ENCODE measurements around the gene LRCOL1.

LRCOL1 gene

DNA sequence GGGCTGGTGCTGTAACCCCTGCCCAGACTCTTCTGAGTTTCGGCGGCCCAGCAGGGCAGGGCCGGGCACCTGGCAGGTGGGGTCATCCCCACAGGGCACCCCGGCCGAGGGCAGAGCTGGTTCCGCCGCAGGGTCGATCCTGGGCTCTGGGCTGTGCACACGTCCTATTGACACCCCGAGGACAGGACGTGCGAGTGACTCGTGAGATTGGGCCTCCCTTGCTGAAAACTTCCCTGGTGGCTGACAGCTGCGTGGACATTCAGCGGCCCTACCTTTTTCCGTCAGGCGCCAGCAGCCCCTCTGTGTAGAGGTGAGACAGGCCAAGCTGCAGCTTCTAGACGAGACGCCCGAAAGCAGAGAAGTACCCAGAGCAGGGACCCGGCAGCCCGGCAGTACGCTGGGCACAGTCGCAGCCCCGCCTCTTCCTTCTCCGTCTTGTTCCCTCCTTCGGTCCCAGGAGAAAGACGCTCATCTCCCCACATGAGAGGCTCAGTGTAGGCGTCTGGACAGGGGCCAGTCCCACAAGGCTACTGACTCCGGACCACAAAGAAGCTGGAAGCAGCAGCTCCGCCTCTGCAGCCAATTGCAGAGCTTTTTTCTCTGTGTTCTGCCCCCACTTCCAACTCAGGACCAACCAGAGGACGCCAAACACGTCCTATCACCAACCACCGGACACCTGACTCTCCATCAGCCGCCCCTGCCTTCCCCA lies at the start of gene LRCOL1:
LRCOL1 (minus strand) TSS at position 532 of the 709 bp plus-strand sequence. CDS start 4,331 bp downstream, outside the sequence.
- DNase-seq (ENCODE audit: low spot score) = peak; percentile 30

DNA sequence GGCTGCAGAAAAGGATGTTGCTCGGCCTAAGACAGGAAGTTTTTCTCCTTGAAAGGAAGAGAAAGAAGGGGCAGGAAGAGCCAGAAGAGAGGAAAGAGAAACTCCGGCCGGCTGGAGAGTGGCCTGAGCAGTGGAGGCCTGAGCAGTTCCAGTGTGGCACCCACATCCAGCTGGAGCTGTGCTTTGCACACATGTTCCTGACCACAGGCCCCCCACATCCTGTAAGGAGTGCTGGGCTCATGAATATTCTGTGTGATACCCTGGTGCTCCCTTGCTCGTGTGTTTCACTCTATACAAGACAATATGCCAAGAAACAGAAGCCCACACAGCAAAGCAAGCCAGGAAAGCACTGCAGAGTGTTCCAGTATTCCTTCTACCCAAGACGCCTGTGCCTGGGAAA lies 49.7 kb upstream of the LRCOL1 start:
- DNase-seq (ENCODE audit: low spot score) = no peak

DNA sequence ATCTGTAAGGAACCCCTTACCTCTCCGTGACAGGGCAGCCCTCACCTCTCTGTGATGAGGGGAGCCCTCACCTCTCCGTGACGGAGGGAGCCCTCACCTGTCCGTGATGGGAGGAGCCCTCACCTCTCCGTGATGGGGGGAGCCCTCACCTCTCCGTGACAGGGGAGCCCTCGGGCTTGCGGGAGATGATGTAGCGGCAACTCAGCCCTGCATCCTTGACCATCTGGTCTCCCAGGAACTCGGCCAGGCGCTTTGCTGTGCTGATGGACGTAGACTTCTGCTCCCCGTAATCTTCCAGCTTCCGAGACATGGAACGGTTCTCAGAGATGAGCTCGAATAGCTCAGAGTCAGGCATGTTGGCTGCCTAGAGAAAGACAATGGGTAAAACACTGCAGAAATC lies 48.8 kb upstream of the LRCOL1 start:
- DNase-seq (ENCODE audit: low spot score) = no peak

GRCh38 chr12:132658149-132658894 lies 47.9 kb upstream of the LRCOL1 start:
- no peak for DNase-seq (ENCODE audit: low spot score)

- DNase-seq (ENCODE audit: low spot score) = no peak
Observed at GRCh38 chr12:132657004-132657727, 46.8 kb upstream of the LRCOL1 start.

DNA sequence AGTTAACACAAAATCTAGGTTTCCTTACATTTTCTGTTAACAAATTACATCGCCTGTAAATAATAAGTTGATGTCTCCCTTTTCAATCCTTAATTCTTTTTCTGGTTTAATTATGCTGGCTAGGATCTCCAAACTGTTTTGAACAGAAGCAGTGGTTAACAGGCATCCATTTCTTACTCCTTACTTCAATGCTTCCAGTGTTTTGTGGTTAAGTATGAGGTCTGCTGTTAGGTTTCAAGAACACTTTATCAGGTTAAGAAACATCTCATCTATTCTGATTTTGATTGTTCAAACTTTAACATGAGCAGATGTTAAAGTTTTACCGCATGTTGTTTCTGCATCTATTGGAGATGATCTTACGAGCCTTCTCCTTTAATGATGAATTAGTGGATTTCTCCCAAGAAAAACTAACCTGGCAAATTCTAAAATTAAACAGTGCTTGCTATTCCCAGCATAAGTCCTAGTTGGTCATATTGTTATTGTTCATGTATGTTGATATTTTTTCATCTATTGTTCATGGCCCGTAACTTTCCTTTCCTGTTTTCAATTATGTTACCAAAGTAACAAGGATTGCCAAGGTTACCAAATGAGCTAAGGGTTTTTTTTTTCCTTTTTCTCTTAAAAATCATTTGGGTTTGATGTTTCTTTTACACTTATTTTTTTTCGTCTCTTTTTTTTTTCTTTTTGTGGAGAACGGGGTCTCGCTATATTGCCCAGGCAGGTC lies 43.3 kb upstream of the LRCOL1 start:
- no peak for DNase-seq (ENCODE audit: low spot score)

DNA sequence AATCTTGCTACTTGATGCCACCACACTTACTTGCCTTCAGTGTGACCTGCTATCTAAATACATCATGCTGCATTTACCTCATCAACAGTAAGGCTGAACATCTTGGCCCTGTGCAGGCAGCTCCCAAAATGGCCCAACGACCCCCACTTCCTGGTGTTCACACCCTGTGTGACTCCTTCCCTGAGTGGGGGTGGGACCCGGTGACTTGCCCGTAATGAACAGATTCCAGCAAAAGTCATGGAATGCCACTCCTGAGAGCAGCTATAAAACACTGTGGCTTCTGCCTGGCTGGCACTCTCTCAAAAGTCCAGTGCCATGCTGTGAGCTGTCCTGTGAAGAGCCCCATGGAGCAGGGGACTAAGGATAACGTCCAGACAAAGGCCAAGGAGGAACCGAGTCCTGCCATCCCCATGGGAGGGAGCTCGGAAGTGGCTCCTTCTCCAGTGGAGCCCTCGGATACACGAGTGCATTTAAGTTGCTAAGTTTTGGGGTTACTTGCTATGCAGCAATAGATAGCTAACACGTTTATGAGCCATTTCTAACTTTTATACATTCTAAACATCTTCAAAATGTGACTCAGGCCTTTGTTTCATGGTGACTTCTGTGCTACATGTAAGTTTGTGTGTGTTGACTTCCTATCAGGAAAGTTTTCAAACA lies 41.2 kb upstream of the LRCOL1 start:
- DNase-seq (ENCODE audit: low spot score) = no peak

DNA sequence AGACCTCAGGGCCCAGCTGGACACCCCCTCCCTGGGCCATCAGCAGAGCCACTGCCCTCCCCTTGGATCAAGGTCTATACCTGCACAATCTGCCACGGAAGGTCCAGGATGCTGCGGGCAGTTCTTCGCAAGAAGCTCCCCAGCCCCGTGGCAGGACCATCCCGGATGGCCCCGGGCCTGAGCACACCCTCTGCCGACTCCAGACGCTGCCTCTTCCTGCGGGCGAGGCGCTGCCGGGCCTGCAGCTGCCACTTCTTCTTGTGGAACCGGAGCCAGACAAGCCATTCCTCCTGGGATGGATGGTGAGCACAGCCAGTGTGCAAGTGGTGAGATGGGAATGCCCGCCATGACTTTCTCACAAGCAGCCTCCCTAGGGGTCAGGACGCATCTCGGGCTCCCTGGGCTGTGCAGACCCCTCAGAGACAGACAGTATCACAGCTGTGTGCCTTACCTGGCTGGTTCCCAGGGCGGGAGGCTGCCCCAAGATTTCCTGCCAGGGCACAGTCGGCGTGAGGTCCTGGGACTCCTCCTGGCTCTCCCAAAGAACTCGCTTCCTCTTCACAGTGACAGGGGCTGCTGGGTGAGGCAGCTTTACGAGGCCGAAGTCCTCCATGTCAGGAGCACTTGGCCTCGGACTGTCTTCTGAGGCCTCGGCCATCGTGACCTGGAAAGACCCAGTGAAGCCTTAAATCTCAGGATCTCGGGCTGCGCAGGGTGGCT lies 39.0 kb upstream of the LRCOL1 start:
- no peak for DNase-seq (ENCODE audit: low spot score)

- no peak for DNase-seq (ENCODE audit: low spot score)
Observed at GRCh38 chr12:132648616-132649225, 38.3 kb upstream of the LRCOL1 start.

GRCh38 chr12:132647858-132648257 lies 37.5 kb upstream of the LRCOL1 start:
- no peak for DNase-seq (ENCODE audit: low spot score)

- no peak for DNase-seq (ENCODE audit: low spot score)
Observed at GRCh38 chr12:132646850-132647249, 36.5 kb upstream of the LRCOL1 start.

DNA sequence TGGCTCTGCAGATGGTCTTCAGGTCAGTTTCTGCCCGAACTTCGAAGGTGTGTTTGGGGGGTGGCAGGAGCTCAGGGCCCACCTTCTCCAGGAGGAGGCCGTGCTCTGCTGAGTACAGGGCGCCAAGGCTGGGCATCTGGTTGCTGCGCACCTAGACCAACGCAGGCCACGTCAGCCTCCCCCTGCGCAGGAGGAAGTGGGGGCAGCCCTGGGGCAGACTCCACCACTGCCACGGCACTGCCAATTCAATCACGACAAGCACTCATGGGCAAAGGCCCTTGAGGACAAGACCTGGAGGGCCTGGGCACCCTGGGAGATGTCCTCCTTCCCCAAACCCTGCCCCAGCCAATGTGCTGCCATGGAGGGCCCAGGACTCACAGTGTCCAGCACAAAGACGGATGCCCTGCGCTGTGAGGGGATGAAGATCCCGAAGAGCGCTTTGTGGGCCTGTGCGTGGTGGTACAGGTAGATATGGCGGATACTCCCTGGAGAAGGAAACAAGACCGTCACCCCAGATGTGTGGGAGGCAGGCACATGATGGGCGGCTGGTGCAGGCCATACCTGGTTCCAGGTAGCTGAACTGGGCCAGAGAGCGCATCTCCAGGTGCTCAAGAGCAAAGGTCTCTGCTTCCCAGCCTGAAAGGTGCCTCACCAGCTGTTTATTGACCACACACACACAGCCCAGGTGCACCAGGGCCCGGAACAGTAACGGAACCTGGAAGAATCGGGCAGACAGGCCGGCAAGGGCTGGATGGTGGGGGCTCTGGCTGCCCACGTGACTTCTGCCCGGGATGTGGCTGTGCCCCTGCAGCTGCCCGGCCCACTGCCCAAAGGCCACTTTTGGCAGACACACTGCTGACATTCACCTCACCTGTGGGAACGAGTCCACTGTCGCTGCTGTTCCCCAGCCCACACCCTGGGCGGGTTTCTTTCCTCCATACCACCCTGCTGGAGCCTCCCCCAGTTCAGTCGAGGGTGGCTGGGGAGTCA lies 32.8 kb upstream of the LRCOL1 start:
- no peak for DNase-seq (ENCODE audit: low spot score)

- no peak for DNase-seq (ENCODE audit: low spot score)
Observed at GRCh38 chr12:132641811-132642650, 31.6 kb upstream of the LRCOL1 start.

DNA sequence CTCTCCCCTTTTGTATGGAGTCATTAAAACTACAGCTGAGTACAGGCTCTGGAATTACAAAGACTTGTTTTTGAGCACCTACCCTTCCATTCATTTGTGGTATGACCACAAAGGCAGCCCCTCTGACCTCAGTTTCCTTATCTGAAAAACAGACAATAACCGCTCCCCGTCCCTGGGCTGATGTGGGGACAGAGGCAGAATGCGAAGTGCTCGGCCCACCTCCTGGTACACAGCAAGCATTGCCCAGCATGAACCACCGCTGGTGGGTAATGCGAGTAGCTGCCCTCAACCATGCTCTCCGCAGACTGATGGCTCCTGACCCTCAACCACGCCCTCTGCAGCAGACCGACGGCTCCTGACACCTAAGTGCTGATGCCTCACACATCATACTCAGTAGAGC lies 30.6 kb upstream of the LRCOL1 start:
- DNase-seq (ENCODE audit: low spot score) = no peak

DNA sequence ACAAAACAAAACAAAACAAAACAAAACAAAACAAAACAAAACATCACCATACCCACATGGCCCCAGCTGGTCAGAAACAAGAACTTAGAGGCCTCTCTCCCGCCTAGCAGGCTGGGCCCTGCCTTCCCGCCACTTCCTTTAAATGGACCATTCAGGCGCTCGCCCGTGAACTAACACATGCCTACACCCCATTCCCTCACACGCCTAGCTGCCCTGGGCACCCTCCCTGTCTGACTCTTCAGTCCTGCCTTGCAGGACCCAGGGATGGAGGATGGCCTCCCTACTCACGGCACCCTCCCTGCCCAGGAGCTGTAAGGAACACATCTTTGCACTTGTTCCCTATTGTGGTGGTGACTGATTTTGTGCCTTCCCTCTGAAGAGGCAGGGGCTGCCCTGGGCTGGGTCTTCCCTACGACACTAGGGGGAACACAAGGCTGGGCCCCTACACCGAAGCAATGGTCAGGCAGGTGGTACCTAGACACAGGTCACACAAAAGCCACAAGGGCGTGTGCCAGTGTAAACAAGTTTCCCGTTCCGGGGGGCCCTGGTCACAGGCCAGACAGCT lies 29.7 kb upstream of the LRCOL1 start:
- DNase-seq (ENCODE audit: low spot score) = no peak

DNA sequence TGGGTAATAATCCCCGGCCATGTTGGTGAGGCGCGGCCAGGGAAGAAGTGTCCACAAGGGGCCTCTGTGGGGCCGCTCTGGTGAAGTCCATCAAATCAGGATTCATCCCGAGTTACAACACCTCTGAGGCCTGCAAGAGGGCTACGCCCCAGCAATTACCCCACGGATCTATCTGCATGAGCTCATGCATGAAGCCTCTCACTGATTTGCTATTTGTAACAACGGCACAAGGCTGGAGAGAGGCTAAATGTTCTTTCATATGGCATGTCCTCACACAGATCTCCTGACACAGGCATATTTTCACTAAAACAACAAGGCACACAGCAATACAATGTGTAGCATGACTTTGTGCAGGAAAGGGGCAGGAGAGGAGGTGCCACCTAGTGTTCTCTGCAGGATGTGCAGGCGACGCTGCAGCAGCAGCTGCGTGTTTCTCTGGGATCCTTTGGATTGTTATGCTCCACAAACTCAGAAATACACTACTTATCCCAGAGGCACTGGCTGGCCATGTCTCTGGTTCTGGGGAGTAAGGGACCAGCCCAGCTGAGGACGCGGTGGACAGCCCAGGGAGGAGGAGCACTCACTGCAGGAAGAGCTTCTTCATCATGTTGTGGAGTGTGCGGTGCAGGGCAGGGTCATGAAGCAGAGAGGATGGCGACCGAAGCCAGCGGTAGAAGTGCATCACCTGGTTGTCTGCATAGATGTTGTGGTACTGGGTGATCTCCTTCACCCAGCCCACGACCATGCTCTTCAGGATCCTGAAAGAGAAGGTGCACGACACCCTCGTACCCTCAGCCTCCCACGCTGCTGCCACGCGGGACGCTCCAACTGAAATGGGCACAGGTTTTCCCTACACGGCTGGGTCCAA lies 28.4 kb upstream of the LRCOL1 start:
- DNase-seq (ENCODE audit: low spot score) = peak; percentile 51

DNA sequence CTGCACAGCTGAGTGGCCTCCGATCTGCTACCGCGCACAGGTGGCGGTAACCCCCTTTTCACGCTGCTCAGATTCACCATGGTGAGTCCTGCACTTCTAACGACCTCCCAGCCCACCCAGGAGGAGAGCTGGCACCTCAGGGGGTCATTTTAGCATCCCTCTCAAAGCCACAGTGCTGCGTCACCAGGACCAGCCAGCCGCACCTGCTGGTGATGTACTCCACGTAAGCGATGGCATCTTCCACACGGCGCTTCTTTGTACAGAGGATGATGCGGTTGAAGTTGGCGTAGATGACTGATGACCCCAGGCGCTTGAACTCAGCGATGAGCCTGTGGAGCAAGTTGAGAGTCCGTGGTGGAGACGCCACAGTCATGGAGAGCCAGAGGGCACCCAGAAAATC lies 27.4 kb upstream of the LRCOL1 start:
- no peak for DNase-seq (ENCODE audit: low spot score)

All from kidney tubule cell (primary cell).